Mononuclear cell (primary cell): ENCODE measurements around the gene CA9. TPM values are rescaled to one million over a fixed set of nuclear protein-coding genes. Genes with fewer than 3 reads are reported as not detected.

ENCODE experiments used
- H3K27me3 ChIP-seq: 2 replicates; pipeline ENCODE4 v1.6.0; 2011; ENCODE audit warnings: low read length, control low read depth; ENCODE audit not compliant: insufficient read depth
- H3K4me1 ChIP-seq: 2 replicates; pipeline ENCODE4 v1.5.1; 2011; ENCODE audit warnings: mild to moderate bottlenecking, low read length, control low read depth; ENCODE audit not compliant: insufficient read depth
- H3K4me3 ChIP-seq: 2 replicates; pipeline ENCODE4 v1.5.1; 2011; ENCODE audit warnings: mild to moderate bottlenecking, low read length, moderate library complexity
- H3K9me3 ChIP-seq: 2 replicates; pipeline ENCODE4 v1.5.1; 2011; ENCODE audit warnings: low read depth, mild to moderate bottlenecking, control low read depth, low read length
- total RNA-seq: library from RNA; depleted of rRNA; stranded (reverse); fragments of >200 nt; gene quantifications from one replicate; pipeline ENCODE4 v1.2.3, GENCODE V29; 2012

The CA9 gene
- total RNA-seq, 1 donor = not detected

- no peaks in the 10 kb centered on the region for H3K9me3 ChIP-seq
These were observed 49.7 kb downstream of the CA9 start for GRCh38 chr9:35723426-35723825.

GRCh38 chr9:35723908-35724307, 50.2 kb downstream of the CA9 start:
- no peaks in the 10 kb centered on the region for H3K9me3 ChIP-seq
- no peaks in the 10 kb centered on the region for H3K27me3 ChIP-seq
- peaks cover 35% of the 10 kb centered on the region for H3K4me1 ChIP-seq
- H3K4me3 ChIP-seq = no peak overlapping the region

More at GRCh38 chr9:35723426-35723825, 49.7 kb downstream of the CA9 start:
- Histone ChIP-seq H3K4me3 (no peak overlapping the region), H3K4me1 (peaks cover 34% of the 10 kb centered on the region), H3K27me3 (no peaks in the 10 kb centered on the region)

- Histone ChIP-seq H3K9me3 (no peaks in the 10 kb centered on the region), H3K4me3 (no peak overlapping the region)
These were observed 51.6 kb downstream of the CA9 start for GRCh38 chr9:35725362-35725761.

GRCh38 chr9:35726931-35727330, 53.2 kb downstream of the CA9 start:
- Histone ChIP-seq H3K4me1 (peaks cover 53% of the 10 kb centered on the region), H3K9me3 (no peaks in the 10 kb centered on the region), H3K27me3 (no peaks in the 10 kb centered on the region), H3K4me3 (no peak overlapping the region)

More at GRCh38 chr9:35725362-35725761, 51.6 kb downstream of the CA9 start:
- Histone ChIP-seq H3K27me3 (no peaks in the 10 kb centered on the region), H3K4me1 (peaks cover 42% of the 10 kb centered on the region)

GRCh38 chr9:35727676-35728040, 53.9 kb downstream of the CA9 start:
- Histone ChIP-seq H3K27me3 (no peaks in the 10 kb centered on the region), H3K4me1 (peaks cover 54% of the 10 kb centered on the region), H3K9me3 (no peaks in the 10 kb centered on the region), H3K4me3 (peak overlapping the region; percentile 13)

- Histone ChIP-seq H3K27me3 (no peaks in the 10 kb centered on the region), H3K4me3 (peak overlapping the region; percentile 13), H3K4me1 (peaks cover 60% of the 10 kb centered on the region), H3K9me3 (no peaks in the 10 kb centered on the region)
These were observed 54.6 kb downstream of the CA9 start for GRCh38 chr9:35728041-35728971.

GRCh38 chr9:35729101-35729500, 55.4 kb downstream of the CA9 start:
- H3K27me3 ChIP-seq = no peaks in the 10 kb centered on the region
- no peaks in the 10 kb centered on the region for H3K9me3 ChIP-seq
- peaks cover 68% of the 10 kb centered on the region for H3K4me1 ChIP-seq
- H3K4me3 ChIP-seq = peak overlapping the region; percentile 77

GRCh38 chr9:35729700-35730485, 56.2 kb downstream of the CA9 start:
- Histone ChIP-seq H3K4me1 (peaks cover 69% of the 10 kb centered on the region), H3K9me3 (no peaks in the 10 kb centered on the region), H3K27me3 (no peaks in the 10 kb centered on the region), H3K4me3 (peak overlapping the region; percentile 77)

GRCh38 chr9:35730486-35730854, 56.7 kb downstream of the CA9 start:
- H3K27me3 ChIP-seq = no peaks in the 10 kb centered on the region
- no peaks in the 10 kb centered on the region for H3K9me3 ChIP-seq
- H3K4me3 ChIP-seq = peak overlapping the region; percentile 77
- peaks cover 69% of the 10 kb centered on the region for H3K4me1 ChIP-seq

Other genes starting within 250 kb of the CA9 start
- 7.3 TPM for gene RUSC2, start 183.8 kb upstream of the CA9 start, total RNA-seq
- gene TESK1, start 68.7 kb upstream of the CA9 start, total RNA-seq = 7.7 TPM
- 4.9 TPM for gene CD72, start 55.5 kb upstream of the CA9 start, total RNA-seq
- gene SIT1, start 23.0 kb upstream of the CA9 start, total RNA-seq = 9.6 TPM
- gene RMRP, start 15.9 kb upstream of the CA9 start, total RNA-seq = 37,843 TPM
- gene CCDC107, start 15.6 kb upstream of the CA9 start, total RNA-seq = 6.9 TPM
- 0.10 TPM for gene ARHGEF39, start 8.7 kb upstream of the CA9 start, total RNA-seq
- gene TPM2, start 16.0 kb downstream of the CA9 start, total RNA-seq = 7.3 TPM
- gene TLN1, start 58.3 kb downstream of the CA9 start, total RNA-seq = 195 TPM
- 15.7 TPM for gene CREB3, start 58.7 kb downstream of the CA9 start, total RNA-seq
- 13.4 TPM for gene GBA2, start 75.3 kb downstream of the CA9 start, total RNA-seq
- gene RGP1, start 75.4 kb downstream of the CA9 start, total RNA-seq = 6.6 TPM
- gene MSMP, start 80.3 kb downstream of the CA9 start, total RNA-seq = not detected
- 1.2 TPM for gene NPR2, start 117.7 kb downstream of the CA9 start, total RNA-seq
- gene SPAG8, start 138.3 kb downstream of the CA9 start, total RNA-seq = 0.42 TPM
- 10.7 TPM for gene HINT2, start 141.1 kb downstream of the CA9 start, total RNA-seq
- gene FAM221B, start 154.8 kb downstream of the CA9 start, total RNA-seq = not detected
- 2.0 TPM for gene TMEM8B, start 155.3 kb downstream of the CA9 start, total RNA-seq
- not detected for gene OR13J1, start 196.5 kb downstream of the CA9 start, total RNA-seq
- not detected for gene HRCT1, start 232.3 kb downstream of the CA9 start, total RNA-seq
- not detected for gene SPAAR, start 235.6 kb downstream of the CA9 start, total RNA-seq